DOHH2 (cell line): ENCODE measurements around the gene HNF1A.

Source experiments
- EZH2phosphoT487 ChIP-seq: fragments of 200-600 bp; sonication (generic); IDR thresholded peaks from 2 replicates; pipeline ENCODE4 v1.6.1; 2017; ENCODE audit warnings: borderline replicate concordance, mild to moderate bottlenecking, antibody characterized with exemption, low read length, moderate library complexity, mixed read lengths
- TF ChIP-seq, protein P1 (sequence below): fragments of 200-600 bp; sonication (generic); IDR thresholded peaks from one replicate; pipeline ENCODE4 v1.5.1; 2014; ENCODE audit warnings: antibody characterized with exemption, mild to moderate bottlenecking, low read depth, low read length; ENCODE audit not compliant: poor library complexity, severe bottlenecking

DNA sequence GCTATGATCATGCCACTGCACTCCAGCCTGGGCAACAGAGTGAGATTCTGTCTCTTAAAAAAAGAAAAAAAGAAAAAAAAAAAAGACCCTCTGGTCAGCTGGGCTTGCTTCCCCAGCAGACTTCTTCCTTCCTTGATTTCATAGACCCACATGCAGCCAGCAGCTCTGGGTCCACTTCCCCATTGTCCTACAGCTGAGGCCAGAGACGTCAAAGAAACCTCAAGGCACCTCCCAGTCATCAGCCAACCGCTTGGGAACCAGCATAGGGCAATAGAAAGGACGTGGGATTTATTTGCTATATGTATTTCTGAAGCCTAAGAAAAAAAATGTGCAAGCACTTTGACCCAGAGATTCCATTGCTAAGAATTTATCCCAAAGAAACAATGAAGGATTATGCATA, 38.8 kb upstream of the HNF1A start:
- TF ChIP-seq, protein P1, sequence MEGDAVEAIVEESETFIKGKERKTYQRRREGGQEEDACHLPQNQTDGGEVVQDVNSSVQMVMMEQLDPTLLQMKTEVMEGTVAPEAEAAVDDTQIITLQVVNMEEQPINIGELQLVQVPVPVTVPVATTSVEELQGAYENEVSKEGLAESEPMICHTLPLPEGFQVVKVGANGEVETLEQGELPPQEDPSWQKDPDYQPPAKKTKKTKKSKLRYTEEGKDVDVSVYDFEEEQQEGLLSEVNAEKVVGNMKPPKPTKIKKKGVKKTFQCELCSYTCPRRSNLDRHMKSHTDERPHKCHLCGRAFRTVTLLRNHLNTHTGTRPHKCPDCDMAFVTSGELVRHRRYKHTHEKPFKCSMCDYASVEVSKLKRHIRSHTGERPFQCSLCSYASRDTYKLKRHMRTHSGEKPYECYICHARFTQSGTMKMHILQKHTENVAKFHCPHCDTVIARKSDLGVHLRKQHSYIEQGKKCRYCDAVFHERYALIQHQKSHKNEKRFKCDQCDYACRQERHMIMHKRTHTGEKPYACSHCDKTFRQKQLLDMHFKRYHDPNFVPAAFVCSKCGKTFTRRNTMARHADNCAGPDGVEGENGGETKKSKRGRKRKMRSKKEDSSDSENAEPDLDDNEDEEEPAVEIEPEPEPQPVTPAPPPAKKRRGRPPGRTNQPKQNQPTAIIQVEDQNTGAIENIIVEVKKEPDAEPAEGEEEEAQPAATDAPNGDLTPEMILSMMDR: no peak
- TF ChIP-seq EZH2phosphoT487: no peak
